HG03066 (cell line): ENCODE data around the gene GMCL2.

ENCODE experiments used
- ATAC-seq: cut with Tn5 transposase; IDR thresholded peaks from one replicate; pipeline ENCODE4 v1.9.1; 2021; ENCODE audit warnings: low read depth; ENCODE audit not compliant: unreplicated experiment

The GMCL2 gene

DNA sequence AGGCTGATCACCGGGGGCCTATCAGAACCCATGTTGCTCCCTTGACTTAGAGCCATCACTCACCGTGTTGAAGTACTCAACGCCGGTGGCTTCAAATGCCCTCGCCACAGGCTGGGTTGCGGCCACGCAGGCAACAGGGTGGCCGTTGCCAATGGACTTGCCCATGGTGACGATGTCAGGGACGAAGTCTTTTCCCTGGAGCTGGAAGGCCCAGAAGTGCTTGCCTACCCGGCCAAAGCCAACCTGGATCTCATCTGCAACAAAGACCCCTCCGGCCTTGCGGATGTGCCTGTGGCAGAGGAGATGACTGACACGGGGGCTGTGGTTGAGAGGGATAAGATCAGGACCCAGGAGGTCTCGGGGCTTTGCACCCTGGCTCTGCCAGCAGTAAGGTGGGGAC, 35.1 kb upstream of the GMCL2 start:
- no peak for ATAC-seq

DNA sequence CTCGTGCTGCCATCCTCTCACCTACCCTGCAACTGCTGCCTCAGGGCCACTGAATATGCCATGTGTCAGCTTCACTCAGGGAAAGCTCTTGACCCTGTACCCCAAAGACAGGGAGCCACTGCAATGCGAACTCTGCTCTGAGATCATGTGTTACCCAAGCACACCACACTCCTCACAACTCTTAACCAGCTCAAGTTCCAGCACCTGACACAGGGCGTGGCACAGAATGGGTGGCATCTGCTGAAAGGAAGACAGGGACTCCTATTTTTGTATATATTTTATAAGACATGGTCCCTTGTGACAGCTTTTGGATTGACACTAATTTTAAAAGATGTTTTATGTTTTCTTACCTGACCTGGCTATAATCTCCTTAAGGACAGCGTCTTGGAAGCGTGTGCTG, 34.7 kb upstream of the GMCL2 start:
- ATAC-seq, result no peak

DNA sequence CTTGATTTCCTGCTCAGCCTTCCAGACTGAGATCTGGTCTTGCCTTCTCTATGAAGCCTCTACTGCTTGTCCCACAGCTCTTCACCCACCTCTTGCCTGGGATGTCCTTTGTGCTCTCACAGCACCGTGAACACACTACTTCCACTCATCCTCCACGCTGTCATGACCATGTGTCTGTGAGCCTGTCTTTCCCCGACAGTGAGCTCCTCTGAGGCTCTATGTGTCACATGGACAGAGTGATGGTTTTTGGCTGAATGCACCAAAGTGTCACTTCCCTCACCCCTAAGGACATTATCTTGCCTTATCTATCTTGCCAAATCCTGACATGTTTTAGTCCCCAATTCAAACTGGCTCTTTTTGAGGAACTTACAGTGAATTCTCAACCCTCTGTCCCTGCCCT, 34.1 kb upstream of the GMCL2 start:
- ATAC-seq, result no peak

DNA sequence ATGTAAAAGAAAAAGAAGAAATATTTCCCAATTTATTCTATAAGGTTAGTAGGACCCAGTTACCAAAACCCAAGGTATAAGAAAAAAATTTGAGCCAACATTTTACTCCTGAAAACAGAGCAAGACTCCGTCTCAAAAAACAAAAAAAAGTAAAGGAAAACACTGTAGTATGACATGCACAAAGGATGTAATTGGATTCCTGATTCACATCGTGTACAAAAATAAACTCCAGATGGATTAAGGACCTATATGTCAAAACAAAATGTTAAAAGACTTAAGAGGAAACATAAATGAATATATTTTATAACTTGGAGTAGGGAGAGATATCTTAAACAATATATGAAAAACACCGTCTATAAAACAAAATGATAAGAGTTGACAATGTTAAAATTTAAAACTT, 31.7 kb upstream of the GMCL2 start:
- ATAC-seq, result no peak

DNA sequence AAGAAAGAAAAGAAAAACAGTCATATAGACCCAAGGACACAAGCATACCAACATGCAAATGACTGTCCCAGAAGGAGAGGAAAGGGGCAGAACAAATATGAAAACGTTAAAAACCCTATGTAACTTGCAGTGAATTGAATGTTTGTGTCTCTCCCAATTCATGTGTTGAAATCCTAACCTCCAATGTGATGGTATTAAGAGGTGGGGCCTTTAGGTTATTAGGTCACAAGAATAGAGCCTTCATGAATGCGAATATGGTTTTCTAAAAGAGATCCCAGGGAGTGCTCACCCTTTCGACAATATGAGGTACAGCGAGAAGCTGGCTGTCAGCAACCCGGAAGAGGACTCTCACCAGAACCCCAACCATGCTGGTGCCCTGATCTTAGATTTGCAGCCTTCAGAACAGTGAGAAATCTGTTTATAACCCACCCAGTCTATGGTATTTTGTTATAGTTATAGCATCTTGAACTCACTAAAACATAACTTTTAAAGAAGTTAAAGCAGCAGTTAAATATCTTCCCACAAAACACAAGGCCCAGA, 31.1 kb upstream of the GMCL2 start:
- ATAC-seq, result no peak

DNA sequence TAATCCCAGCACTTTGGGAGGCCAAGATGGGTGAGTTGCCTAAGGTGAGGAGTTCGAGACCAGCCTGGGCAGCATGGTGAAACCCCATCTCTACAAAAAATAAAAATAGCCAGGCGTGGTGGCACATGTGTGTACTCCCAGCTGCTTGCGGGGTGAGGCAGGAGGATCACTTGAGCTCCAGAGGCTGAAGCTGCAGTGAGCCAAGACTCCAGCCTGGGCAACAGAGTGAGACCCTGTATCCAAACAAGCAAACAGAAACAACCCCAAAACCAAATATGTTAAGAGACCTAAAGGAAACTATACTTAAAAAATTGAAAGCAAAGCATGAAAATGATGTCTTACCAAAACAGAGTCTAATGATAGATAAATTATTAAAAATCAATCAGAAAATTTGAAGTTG, 29.6 kb upstream of the GMCL2 start:
- no peak for ATAC-seq

DNA sequence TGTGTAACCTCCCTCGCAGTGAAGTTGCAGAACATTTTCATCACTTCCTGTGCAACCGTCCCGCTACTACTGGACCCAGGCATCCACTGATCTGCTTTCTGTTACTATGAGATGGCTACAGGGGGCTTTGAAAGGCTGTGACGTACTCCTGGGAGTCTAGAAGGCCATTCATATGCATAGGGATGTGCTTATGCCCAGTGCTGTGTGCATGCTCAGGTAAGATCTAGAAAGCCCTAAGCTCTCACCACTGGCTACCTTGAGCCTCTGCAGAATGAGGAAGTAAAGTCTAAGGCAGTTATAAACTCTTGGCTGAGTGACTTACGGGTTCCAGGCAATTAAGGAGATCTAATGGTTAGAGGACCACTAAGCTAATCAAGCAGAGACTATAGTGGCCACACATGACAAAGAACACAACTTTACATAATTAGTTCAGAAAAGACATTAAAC, 28.9 kb upstream of the GMCL2 start:
- no peak for ATAC-seq

DNA sequence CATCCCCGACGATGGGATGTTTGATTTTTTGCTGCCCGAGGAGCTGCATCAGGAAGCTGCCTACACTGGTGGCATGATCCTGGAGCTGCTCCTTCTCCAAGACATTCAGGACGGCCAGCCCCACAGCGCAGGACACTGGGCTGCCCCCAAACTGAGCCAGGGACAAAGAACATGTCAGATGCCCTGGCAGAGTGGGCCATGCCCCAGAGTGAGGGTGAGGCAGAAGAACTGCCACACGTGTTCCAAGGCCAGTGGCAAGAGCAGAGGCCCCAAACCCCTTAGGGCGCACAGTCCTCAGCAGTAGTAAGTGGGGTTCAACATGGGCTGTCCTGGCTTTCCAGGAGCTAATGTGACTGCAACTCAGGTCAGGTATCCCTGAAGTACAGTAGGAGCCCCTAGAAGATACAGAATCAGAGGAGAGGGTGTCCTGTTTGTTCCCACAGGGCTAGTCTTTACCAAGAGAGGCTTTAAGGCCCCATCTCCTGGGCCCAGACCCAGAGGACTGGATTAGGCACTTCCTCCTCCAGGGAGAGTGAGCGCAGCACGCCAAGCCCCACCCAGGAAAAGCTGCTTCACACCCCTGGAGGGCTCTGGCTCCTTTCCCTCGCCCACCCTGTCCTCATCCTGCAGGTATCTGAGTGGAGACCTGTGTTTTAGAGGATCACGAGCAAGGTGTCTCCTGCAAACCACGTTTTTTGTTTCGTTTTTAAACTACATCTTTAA, 28.3 kb upstream of the GMCL2 start:
- no peak for ATAC-seq

DNA sequence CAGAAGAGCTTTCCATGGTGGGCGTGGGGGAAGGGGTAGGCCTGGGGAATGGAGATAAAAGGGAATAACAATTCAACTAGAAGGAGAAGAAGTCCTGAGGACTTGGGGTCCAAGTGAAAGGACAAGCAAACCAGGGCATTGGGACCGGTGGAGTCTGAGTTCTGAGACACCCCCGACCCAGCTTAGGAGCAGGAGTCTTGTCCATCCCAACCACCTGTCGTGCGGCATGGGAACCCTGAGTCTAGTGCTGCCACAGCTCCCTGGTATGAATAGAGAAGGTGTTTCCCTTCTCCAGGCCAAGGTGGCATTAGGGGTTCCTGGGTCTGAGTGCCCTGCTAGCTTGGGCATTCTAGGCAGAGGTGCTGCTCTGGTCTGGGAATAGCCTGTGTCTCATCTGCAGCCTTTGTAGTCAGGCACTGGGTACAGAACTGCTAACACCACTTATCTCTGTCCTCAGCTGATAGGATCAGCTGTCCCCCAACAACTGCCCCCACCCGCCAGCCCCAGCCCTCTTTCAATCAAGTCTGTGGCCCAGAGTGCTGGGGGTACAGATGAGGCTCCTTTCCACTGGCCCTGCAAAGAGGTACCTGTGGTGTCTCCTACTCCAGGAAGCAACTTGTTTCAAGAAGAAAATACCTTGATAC, 27.1 kb upstream of the GMCL2 start:
- ATAC-seq, result no peak

DNA sequence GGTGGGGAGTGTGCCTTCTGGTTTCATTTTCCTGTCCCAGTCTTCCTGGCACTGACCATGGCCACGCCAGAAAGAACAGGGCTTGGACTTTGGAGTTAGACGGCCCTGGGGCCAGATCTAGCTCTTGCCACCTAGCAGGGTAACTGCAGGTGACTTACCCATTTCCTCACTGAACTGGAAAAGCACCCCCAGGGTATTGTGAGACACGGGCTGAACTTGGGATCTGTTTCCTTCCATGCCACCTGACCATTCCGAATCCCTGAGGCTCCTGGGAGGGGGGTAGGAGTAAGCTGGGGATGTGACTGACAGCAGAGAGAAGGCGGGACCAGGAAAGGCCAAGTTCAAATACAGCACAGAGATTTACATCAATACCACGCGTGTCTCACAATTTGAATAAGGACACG, 26.6 kb upstream of the GMCL2 start:
- no peak for ATAC-seq

DNA sequence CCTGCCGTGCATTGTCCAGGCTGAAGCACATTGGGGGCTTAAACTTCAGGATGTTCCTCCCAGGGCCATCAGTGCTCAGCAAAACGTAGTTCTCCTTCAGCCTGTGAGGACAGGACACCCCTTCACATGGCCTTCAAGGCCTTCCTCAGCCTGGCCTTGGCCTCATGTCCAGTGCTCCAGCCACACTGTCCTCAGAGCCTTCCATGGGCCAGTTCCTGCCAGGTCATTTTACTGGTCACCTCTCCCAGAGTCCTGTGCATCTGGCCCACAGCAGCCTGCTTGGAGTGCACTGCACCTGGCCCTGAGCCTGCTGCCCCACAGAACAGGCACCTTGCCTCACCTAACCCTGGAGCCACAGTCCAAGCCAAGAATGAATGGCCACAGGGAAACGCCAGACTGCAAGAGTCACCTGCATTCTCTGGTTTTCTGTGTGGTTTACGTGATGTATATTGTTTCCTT, 25.9 kb upstream of the GMCL2 start:
- no peak for ATAC-seq

DNA sequence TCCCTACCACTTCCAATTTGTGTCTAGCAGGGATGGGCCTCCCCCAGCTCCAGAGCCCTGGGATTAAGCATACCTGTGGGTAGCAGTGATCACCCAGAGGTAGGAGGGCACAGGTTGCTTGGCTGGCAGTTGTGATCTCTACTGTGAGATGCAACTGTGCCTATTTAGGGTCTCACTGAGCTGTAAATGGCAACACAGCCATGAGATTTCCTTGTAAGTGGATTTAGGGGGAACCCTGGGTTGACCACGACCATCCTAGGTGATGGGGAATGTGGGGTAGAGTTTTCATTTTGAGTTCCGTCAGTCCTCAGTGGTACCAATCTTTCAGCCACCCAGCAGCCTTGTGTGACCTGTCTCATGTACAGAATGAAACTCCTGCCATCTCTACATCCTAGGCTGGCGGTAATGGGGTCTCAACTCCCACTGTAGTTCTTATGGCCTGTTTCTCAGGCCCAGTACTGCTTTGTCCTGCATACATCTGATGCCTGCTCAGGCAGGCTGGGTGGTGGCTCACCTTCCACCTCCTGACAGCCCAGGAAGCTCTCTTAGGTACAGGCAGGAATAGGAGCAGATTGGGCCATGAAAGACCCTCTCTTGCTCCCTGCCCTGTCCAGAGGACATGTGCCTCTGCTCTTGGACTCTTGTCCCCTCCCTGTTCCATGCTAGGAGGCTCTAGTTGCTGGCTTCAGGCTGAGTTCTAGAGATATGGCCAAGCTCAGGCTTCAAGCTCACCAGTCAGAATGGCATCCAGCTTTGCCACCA, 25.3 kb upstream of the GMCL2 start:
- no peak for ATAC-seq

DNA sequence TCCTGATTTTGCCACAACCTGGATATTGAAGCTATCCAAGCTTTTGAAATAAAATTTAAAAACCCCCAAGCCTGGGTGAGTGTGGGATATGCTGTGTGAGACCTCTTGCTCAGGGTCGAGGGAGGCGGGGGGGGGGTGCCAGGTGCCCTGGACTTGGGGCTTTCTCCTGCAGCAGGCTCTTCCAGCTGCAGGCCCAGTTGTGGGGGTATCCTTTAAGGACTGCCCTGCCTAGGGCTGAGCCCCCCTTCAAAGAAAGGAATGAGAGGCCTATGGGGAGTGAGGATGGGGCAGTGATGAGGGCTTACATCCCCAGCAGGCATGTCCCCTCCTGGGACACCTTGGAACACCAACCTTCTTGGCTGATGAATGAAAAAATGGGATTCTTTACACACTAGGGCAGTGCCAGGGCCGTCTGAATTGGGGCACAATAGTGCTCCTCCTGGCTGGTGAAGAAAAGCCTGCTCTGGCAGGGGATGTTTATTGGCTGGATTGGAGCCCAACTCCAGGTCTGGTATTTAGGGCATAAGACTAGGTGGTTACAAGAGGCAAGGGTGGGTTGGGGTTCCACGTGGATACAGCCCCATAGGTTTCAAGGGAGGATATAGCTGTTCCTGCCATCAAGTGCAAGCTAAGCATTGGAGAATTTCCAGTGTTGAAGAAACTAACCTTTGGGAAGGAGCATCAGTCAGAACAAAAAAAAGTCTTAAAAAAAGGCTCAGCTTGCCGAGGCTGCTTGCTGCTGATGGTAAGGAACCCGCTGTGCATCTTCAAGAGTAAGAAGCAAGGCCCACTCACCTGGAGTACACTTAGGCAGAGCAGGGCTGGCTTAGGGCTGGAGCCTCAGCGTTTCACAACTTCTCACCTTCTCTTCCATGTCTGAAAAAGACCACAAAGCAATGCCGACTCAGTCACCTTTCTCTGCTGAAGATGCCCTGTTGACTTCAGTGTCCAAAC, 24.2 kb upstream of the GMCL2 start:
- no peak for ATAC-seq

DNA sequence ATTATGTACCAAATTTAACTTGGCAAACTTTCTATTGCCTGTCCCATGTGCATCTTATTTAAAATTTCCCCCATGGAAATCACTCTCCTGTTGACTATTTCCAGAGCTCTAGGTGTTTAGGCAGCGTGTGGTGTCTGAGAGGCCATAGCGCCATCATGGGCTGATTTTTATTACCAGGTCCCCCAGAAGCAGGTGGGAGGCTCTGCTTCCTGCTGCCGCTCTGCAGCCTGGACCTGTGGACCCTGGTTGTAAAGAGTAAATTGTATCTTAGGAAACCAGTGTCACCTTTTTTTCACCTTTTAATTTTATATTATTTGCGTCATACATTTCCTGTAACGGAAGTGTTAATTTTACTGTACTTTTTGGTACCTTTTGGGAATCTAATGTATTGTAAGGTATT, 23.5 kb upstream of the GMCL2 start:
- ATAC-seq, result no peak

DNA sequence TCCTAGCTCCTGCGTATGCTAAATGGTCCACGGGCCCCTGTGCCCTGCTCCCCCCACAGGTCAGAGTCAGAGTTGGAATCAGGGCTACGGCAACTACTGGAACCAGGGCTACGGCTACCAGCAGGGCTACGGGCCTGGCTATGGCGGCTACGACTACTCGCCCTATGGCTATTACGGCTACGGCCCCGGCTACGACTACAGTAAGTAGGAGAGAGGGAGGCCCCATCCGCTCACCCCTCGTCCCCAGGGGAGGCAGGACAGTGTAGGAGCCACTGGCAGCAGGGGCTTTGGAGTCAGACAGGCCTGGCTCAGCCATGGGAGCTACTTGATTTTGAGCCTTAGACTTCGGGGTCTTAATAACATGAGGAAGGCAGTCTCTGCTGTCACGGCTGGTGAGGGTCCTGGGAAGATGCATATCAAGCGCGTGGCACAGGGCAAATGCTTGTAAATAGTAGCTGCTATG, 22.9 kb upstream of the GMCL2 start:
- no peak for ATAC-seq

DNA sequence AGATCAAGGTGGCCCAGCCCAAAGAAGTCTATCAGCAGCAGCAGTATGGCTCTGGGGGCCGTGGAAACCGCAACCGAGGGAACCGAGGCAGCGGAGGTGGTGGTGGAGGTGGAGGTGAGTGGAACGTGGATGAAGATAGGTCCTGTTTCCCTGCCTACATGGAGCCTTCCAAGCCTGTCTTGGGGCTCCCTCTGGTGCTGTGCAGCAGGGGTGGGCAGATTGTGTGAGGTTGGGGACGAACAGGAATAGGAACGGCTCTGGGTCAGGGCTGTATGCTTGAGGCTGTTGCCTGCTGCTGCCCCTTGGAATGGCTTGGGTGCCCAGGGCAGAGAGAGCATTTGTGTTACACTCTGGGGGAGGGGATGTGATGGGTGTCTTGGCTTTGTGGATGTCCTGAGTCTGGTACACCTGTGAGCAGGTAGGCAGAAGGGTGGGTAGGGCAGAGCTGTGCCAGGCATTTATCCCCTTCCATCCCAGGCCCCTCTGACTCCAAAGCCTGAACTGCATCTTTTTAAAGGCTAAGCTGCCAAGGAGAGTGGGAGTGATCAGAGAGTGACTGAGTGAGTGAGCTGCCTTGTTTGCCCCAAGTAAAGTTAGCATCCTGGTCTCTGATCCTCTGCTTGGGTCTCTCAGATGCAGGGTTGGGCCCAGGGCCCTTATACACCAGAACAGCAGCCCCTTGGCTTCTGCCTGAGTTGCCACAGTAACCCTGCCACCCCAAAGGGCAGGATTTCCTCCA, 22.3 kb upstream of the GMCL2 start:
- ATAC-seq, result no peak

DNA sequence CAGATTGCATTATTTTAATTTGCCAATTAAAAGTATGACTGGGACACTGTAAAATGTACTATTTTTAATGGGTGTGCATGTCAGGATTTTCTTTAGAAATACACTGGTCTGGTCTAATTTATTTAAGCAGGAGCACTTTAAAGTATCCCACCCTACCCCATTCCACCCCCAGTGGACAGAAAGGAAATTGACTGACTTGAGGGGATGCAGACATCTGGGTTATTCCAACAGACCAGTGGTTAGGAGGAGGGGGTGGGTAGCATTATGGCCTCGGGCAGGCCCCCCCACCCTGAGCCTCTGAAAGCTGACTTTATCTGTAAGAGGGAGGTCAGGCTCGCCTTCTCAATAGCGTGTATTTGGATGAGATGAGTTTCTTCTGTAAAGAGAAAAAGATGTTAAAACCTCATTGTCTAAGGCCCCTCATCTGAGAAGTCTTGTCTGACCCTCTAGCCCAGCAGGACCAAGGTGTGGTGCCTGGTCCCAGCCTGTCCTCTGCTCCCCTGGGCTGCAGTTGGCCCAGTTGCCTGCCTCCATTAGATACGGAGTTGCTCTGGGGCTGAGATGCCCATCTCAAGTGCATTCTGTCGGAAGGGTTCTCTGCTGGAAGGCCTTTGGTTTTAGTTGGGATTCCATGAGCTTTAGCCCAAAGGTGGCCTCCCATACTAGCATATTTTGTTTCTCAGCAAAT, 21.5 kb upstream of the GMCL2 start:
- ATAC-seq, result no peak

DNA sequence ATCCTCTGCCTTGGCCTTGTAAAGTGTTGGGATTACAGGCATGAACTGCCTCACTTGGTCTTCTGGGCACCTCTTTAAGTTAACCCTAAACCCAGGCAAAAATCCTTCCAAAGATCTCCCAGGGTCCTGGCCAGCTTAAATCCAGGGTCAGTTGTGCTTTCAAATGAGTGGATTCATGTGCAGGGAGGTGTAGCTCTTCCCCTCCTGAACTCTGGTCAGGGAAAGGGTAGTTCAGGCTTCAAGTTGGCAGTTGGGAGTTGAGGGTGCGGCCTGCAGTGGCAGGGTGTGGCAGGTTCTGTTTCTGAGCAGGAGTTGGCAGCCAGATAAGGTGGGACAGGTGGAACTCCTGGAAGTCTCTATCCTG, 20.7 kb upstream of the GMCL2 start:
- no peak for ATAC-seq
